HEK293T (cell line): Measurements from ENCODE around the gene CDH16.

Experiments
- ARNT ChIP-seq: fragments of 450-650 bp; IDR thresholded peaks from 2 replicates; pipeline ENCODE4 v1.6.1; 2017; ENCODE audit warnings: mild to moderate bottlenecking
- BHLHE40 ChIP-seq: fragments of 450-650 bp; IDR thresholded peaks from 2 replicates; pipeline ENCODE4 v1.6.1; 2016; ENCODE audit warnings: mild to moderate bottlenecking, moderate library complexity, borderline replicate concordance
- ELF4 ChIP-seq: fragments of 450-650 bp; IDR thresholded peaks from 2 replicates; pipeline ENCODE4 v1.6.1; 2017; ENCODE audit warnings: antibody characterized with exemption
- FOXK2 ChIP-seq: fragments of 450-650 bp; IDR thresholded peaks from 2 replicates; pipeline ENCODE4 v1.6.1; 2016; ENCODE audit warnings: mild to moderate bottlenecking
- HDGF ChIP-seq: fragments of 450-650 bp; IDR thresholded peaks from 2 replicates; pipeline ENCODE4 v1.6.1; 2017; ENCODE audit warnings: antibody characterized with exemption, borderline replicate concordance
- LEF1 ChIP-seq: fragments of 450-650 bp; IDR thresholded peaks from 2 replicates; pipeline ENCODE4 v1.6.1; 2017; ENCODE audit warnings: mild to moderate bottlenecking, borderline replicate concordance
- NFRKB ChIP-seq: fragments of 450-650 bp; IDR thresholded peaks from 2 replicates; pipeline ENCODE4 v1.6.1; 2016; ENCODE audit warnings: mild to moderate bottlenecking, moderate library complexity
- SP1 ChIP-seq: fragments of 450-650 bp; IDR thresholded peaks from 2 replicates; pipeline ENCODE4 v1.6.1; 2017
- SUZ12 ChIP-seq: fragments of 450-650 bp; IDR thresholded peaks from 2 replicates; pipeline ENCODE4 v1.6.1; 2016; ENCODE audit warnings: mild to moderate bottlenecking
- TARDBP ChIP-seq: fragments of 450-650 bp; IDR thresholded peaks from 2 replicates; pipeline ENCODE4 v1.6.1; 2016

- TF ChIP-seq SP1 (no peak), BHLHE40 (no peak), LEF1 (no peak), HDGF (no peak), SUZ12 (no peak), ARNT (no peak), FOXK2 (no peak), ELF4 (no peak), NFRKB (no peak), TARDBP (no peak)
Observed at GRCh38 chr16:66858740-66859396, 59.8 kb downstream of the CDH16 start.
